Activated CD8-positive, alpha-beta T cell treated with anti-CD3 and anti-CD28 coated beads for 36 hours (primary cell): ENCODE data around the gene SMURF1. TPM values are rescaled to one million over a fixed set of nuclear protein-coding genes. Genes with fewer than 3 reads are reported as not detected.

Experiments
- ATAC-seq: fragments of 200-7000 bp; cut with Tn5 transposase; one replicate; pipeline ENCODE4 v1.10.0; 2021; ENCODE audit warnings: mild to moderate bottlenecking, moderate library complexity
- CTCF ChIA-PET: fragments of 350-600 bp; sonication (Branson Sonifier 250); formaldehyde crosslinking; loops from one replicate; lab custom pipeline; 2021; ENCODE audit warnings: antibody characterized with exemption; lab: Charles Lee
- POLR2A ChIA-PET: fragments of 350-600 bp; sonication (Branson Sonifier 250); formaldehyde crosslinking; loops from one replicate; lab custom pipeline; 2021; ENCODE audit warnings: antibody characterized with exemption; lab: Charles Lee
- DNase-seq: peaks from one replicate; pipeline ENCODE4 v3.0.0-alpha.2; 2020
- H3K27ac Mint-ChIP-seq: one replicate; pipeline ENCODE4 v1.8.0; 2021; ENCODE audit warnings: mild to moderate bottlenecking, mixed read lengths
- H3K27me3 Mint-ChIP-seq: one replicate; pipeline ENCODE4 v1.8.0; 2021; ENCODE audit warnings: mixed read lengths
- H3K36me3 Mint-ChIP-seq: one replicate; pipeline ENCODE4 v1.8.0; 2021; ENCODE audit warnings: low read depth, mixed read lengths
- H3K4me1 Mint-ChIP-seq: one replicate; pipeline ENCODE4 v1.8.0; 2021; ENCODE audit warnings: low read depth, mixed read lengths
- H3K4me3 Mint-ChIP-seq: one replicate; pipeline ENCODE4 v1.8.0; 2021; ENCODE audit warnings: mild to moderate bottlenecking, moderate library complexity, mixed read lengths
- H3K9me3 Mint-ChIP-seq: one replicate; pipeline ENCODE4 v1.8.0; 2021; ENCODE audit warnings: mixed read lengths
- intact Hi-C: fragments of 100-400 bp; cut with micrococcal nuclease; formaldehyde crosslinking; loops from one replicate; pipeline ENCODE4 v1.10.0; 2022
- total RNA-seq, 2 experiments: library from RNA; stranded (reverse); gene quantifications; one replicate each; pipeline ENCODE4 v1.2.3, GENCODE V29; 2021
- TF ChIP-seq, protein P1 (sequence below): fragments of 200-600 bp; IDR thresholded peaks from one replicate; pipeline ENCODE4 v1.8.0; 2022; ENCODE audit warnings: antibody characterized with exemption, mild to moderate bottlenecking

SMURF1 gene
- total RNA-seq, 2 experiments from 2014 or later: 8.3 to 9.4 TPM

DNA sequence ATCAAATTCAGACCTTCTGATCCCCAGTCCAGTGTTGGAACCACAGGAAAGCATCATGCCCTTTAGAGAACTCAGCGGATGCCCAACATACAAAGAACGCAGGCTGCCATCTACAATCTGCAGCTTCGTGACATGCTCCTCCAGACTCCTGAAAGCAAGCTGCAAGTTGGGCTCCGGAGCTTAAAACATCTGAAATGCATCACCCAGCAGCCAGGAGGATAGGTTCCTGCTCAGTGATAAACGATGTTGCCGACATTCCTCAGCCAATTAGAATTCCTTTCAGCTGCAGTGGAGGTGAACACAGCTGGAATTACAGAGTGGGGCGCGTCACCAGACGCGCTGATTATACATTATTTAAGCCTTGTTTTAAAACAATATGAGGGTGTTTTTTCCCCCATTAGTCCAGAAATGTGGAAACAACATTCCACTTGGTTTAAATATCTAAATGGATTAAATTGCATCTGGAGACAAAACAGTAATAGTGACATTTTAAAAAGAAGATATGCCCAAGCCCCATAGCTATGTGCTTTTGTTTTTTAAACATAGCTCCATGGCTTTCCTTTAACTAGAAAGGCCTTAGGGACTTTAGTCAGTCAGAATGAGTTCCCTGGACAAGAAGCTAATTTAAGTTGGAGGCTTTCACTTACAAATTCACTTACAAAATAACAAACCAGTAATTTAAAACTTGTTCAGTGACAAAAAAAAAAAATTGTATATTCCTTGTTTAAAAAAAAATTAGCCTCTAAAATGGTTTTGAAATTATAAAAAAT, 6.3 kb downstream of the SMURF1 start:
- no peaks in the 10 kb centered on the region for H3K9me3 Mint-ChIP-seq
- no peak overlapping the region for H3K27ac Mint-ChIP-seq
- ATAC-seq: no peak
- H3K4me1 Mint-ChIP-seq: peaks cover 71% of the 10 kb centered on the region
- H3K36me3 Mint-ChIP-seq: peaks cover 6% of the 10 kb centered on the region
- intact Hi-C loops: no loop called here
- TF ChIP-seq, protein P1, sequence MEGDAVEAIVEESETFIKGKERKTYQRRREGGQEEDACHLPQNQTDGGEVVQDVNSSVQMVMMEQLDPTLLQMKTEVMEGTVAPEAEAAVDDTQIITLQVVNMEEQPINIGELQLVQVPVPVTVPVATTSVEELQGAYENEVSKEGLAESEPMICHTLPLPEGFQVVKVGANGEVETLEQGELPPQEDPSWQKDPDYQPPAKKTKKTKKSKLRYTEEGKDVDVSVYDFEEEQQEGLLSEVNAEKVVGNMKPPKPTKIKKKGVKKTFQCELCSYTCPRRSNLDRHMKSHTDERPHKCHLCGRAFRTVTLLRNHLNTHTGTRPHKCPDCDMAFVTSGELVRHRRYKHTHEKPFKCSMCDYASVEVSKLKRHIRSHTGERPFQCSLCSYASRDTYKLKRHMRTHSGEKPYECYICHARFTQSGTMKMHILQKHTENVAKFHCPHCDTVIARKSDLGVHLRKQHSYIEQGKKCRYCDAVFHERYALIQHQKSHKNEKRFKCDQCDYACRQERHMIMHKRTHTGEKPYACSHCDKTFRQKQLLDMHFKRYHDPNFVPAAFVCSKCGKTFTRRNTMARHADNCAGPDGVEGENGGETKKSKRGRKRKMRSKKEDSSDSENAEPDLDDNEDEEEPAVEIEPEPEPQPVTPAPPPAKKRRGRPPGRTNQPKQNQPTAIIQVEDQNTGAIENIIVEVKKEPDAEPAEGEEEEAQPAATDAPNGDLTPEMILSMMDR: no peak
- no peaks in the 10 kb centered on the region for H3K27me3 Mint-ChIP-seq
- CTCF ChIA-PET: interaction anchor here (0.7 to 1.1 kb wide), 2 partner anchors 228 to 258 kb away, joined by 3 read pairs; no protein-coding TSS in a partner anchor
- POLR2A ChIA-PET: interaction anchor here (0.7 to 1.1 kb wide), 2 partner anchors 16 to 102 kb away, joined by 3 read pairs; no protein-coding TSS in a partner anchor
- DNase-seq: no peak
- H3K4me3 Mint-ChIP-seq: no peak overlapping the region

DNA sequence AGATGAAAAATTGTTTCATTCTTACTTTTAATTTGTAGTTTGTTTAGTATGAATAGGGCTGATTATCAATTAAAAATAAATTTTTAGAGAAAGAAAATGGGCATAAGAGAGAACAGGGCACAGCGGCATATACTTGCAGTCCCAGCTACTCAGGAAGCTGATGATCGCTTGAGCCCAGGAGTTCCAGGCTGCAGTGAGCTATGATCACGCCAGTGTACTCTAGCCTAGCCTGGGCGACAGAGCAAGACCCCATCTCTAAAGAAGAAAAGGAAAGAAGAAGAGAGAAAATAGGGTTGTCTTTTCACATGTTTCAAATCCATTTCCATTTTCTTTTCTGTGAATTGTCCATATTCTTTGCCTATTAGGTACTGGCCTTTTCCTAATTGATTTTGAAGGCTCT, 8.0 kb downstream of the SMURF1 start:
- DNase-seq: no peak
- POLR2A ChIA-PET: no interaction called here

DNA sequence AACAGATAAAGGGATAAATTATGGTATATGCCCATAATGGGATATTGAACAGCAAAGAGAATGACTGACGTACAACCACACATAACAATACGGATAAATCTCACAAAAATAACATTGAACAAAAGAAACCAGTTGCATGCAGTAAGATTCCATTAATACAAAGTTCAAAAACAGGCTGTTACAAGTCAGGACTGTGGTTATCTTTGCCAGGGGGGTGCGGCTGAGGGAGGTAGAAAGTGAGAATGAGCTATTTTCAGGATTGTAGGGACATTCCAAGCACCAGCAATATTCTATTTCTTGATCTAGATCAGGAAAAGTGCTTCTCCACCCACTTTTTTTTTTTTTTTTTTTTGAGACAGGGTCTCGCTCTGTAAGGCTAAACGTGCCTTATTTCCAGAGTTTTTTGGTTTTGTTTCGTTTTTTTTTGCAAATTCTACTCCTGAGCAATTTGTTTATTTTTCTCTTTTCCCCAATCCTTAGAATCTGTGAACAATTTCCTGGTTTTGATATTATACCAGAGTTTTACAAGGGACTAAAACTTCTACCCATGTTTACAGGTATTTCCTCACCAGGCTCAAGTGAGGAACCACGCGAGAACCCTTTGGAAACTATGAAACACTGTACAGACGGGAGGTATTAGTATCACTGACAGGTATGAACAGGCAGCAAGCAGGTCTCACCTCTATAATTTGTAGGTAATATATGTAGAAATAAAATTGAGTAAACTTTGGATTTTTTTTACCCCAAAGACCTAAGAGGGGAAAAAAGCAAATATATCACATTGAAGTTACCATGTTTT, 9.9 kb downstream of the SMURF1 start:
- POLR2A ChIA-PET: interaction anchor here (0.5 to 0.7 kb wide), 2 partner anchors 236 to 285 kb away, joined by 3 read pairs; no protein-coding TSS in a partner anchor
- Mint-ChIP-seq H3K4me1 (peaks cover 52% of the 10 kb centered on the region), H3K27ac (no peak overlapping the region), H3K27me3 (no peaks in the 10 kb centered on the region), H3K4me3 (no peak overlapping the region), H3K36me3 (no peaks in the 10 kb centered on the region), H3K9me3 (no peaks in the 10 kb centered on the region)
- CTCF ChIA-PET: no interaction called here
- intact Hi-C loops: no loop called here
- ATAC-seq: no peak
- TF ChIP-seq, protein P1: no peak
- no peak for DNase-seq

More for the DNA sequence above, 8.0 kb downstream of the SMURF1 start:
- no peaks in the 10 kb centered on the region for H3K27me3 Mint-ChIP-seq
- TF ChIP-seq, protein P1: peak; percentile 13
- CTCF ChIA-PET: no interaction called here
- no peaks in the 10 kb centered on the region for H3K9me3 Mint-ChIP-seq
- no peak for ATAC-seq
- H3K4me3 Mint-ChIP-seq: no peak overlapping the region
- H3K36me3 Mint-ChIP-seq: peaks cover 2% of the 10 kb centered on the region
- intact Hi-C loops: no loop called here
- no peak overlapping the region for H3K27ac Mint-ChIP-seq
- H3K4me1 Mint-ChIP-seq: peaks cover 69% of the 10 kb centered on the region

DNA sequence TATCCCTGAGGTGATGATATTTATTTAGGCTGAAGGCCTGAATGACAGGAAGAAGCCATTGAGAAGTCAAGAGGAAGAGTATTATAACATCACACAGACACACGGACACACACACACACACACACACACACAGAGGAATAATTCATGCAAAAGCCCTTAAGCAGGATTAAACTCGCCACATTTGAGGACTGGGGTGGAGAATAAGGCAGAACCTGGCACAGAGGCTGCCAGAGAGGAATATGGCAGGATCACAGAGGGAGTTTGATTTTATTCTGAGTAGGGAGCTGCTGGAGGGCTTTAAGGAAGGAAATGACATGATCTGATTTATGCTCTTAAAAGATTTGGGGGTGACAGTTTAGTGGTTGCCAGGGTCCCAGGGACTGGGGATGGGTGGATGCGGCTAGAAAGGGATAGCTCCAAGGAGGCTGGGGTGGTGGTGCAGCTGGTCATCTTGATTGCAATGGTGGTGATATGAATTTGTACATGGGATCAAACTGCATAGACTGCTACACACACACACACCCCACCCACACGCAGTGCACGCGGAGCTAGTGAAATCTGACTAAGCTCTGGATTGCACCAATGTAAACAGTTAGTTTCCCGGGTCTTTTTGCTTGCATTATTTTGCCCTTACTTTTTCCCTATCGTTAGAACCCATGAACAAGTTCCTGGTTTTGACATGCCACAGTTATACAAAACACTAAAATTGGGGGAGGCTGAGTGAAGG, 11.2 kb downstream of the SMURF1 start:
- H3K27ac Mint-ChIP-seq: no peak overlapping the region
- CTCF ChIA-PET: no interaction called here
- TF ChIP-seq, protein P1: no peak
- intact Hi-C loops: no loop called here
- H3K4me1 Mint-ChIP-seq: peaks cover 46% of the 10 kb centered on the region
- H3K4me3 Mint-ChIP-seq: no peak overlapping the region
- H3K9me3 Mint-ChIP-seq: no peaks in the 10 kb centered on the region
- ATAC-seq (no peak), DNase-seq (peak; percentile 15)
- POLR2A ChIA-PET: interaction anchor here (1.1 kb wide), 1 partner anchor 9 kb away, joined by 4 read pairs; no protein-coding TSS in a partner anchor
- H3K36me3 Mint-ChIP-seq: no peaks in the 10 kb centered on the region
- no peaks in the 10 kb centered on the region for H3K27me3 Mint-ChIP-seq
